Measurements from ENCODE around the gene FGGY.

GRCh38 chr1:59357645-59358320, 60.9 kb downstream of the FGGY start:
- TF ChIP-seq EZH2 (IDR thresholded peaks at IDR 0.05) (no peak), POLR2AphosphoS5 (IDR thresholded peaks at IDR 0.05; ENCODE audit: borderline replicate concordance, low read depth, low read length) (no peak), FOXP2 (optimal IDR thresholded peaks at IDR 0.05; ENCODE audit: control extremely low read depth, extremely low read length, insufficient read depth) (no peak)
